ENCODE data around the gene PDGFC. TPM values are rescaled to one million over a fixed set of nuclear protein-coding genes. Genes with fewer than 3 reads are reported as not detected.

The PDGFC gene
- total and polyA plus RNA-seq, 2 of the 13 experiments (the other 11 are each of a cell fraction or from before 2014, with no cell fraction given) = 4.6 to 9.1 TPM

- TF ChIP-seq E2F2 (CRISPR knock-in tag; IDR thresholded peaks at IDR 0.05; ENCODE audit: borderline replicate concordance) (no peak), ZNF30 (CRISPR knock-in tag; IDR thresholded peaks at IDR 0.05) (no peak), KMT2B (CRISPR knock-in tag; IDR thresholded peaks at IDR 0.05) (no peak), HNF4G (IDR thresholded peaks at IDR 0.05; ENCODE audit: borderline replicate concordance, low read depth, low read length) (no peak), HNF4G (CRISPR knock-in tag; IDR thresholded peaks at IDR 0.05; ENCODE audit: borderline replicate concordance, low read depth) (no peak), ATF7-NPFF (CRISPR knock-in tag; IDR thresholded peaks at IDR 0.05; ENCODE audit: low read depth) (0 out of 2 replicates have a peak, but pooled peaks have one; percentile 26), CBX5 (CRISPR knock-in tag; IDR thresholded peaks at IDR 0.05; ENCODE audit: borderline replicate concordance) (no peak), ZKSCAN5 (CRISPR knock-in tag; IDR thresholded peaks at IDR 0.05) (no peak), ZNF34 (CRISPR knock-in tag; IDR thresholded peaks at IDR 0.05; ENCODE audit: borderline replicate concordance) (0 out of 2 replicates have a peak, but pooled peaks have one; percentile 48), JUND (CRISPR knock-in tag; IDR thresholded peaks at IDR 0.05) (no peak), ZBTB10 (CRISPR knock-in tag; IDR thresholded peaks at IDR 0.05; ENCODE audit: borderline replicate concordance) (no peak), ARID5B (CRISPR knock-in tag; IDR thresholded peaks at IDR 0.05) (no peak), FOXK2 (IDR thresholded peaks at IDR 0.05) (no peak), ZBTB49 (CRISPR knock-in tag; IDR thresholded peaks at IDR 0.05; ENCODE audit: borderline replicate concordance) (no peak), ZNF672 (CRISPR knock-in tag; IDR thresholded peaks at IDR 0.05) (no peak), ARHGAP35 (CRISPR knock-in tag; IDR thresholded peaks at IDR 0.05; ENCODE audit: borderline replicate concordance) (no peak), ZNF432 (CRISPR knock-in tag; IDR thresholded peaks at IDR 0.05; ENCODE audit: borderline replicate concordance) (no peak)
These were observed 3.1 kb downstream of the PDGFC start (continued) for GRCh38 chr4:156968479-156968984.

Data from HepG2 (cell line).